ENCODE measurements around the gene SLC30A2. TPM values are rescaled to one million over a fixed set of nuclear protein-coding genes. Genes with fewer than 3 reads are reported as not detected.

SLC30A2 gene
- total and polyA plus RNA-seq, 4 donors: under 0.01 to 0.12 (median 0.05) TPM; not detected in 1

GRCh38 chr1:26043765-26044164, 2.2 kb downstream of the SLC30A2 start:
- DNase-seq (ENCODE audit: low spot score): no peak
- Histone ChIP-seq H3K4me1 (ENCODE audit: control insufficient read depth in 4 of 4, insufficient read depth in 4 of 4, low read length in 3 of 4) (peaks cover 7 to 14% (median 9%) of the 10 kb centered on the region in 4 donors), H3K27ac (ENCODE audit: low read depth in 1 of 2, low read length in 2 of 2) (no peak overlapping the region), H3K4me3 (ENCODE audit: low read depth in 1 of 3, low read length in 3 of 3) (no peak overlapping the region), H3K27me3 (ENCODE audit: control insufficient read depth in 4 of 4, insufficient read depth in 4 of 4, low read length in 3 of 4) (peaks cover 0 to 17% (median 8%) of the 10 kb centered on the region in 4 donors), H3K9me3 (ENCODE audit: control insufficient read depth in 4 of 4, low read length in 3 of 4) (no peaks in the 10 kb centered on the region), H3K9ac (ENCODE audit: low read depth in 1 of 2, low read length in 2 of 2) (no peak overlapping the region), H3K36me3 (ENCODE audit: control insufficient read depth in 4 of 4, insufficient read depth in 3 of 4, low read depth in 1 of 4, low read length in 3 of 4) (no peaks in the 10 kb centered on the region)
- TF ChIP-seq SP1 (IDR thresholded peaks at IDR 0.05): no peak
- no peak for TF ChIP-seq NR2F2 (IDR thresholded peaks at IDR 0.05)
- no peak for TF ChIP-seq YY1 (IDR thresholded peaks at IDR 0.05)
- no peak for TF ChIP-seq REST (IDR thresholded peaks at IDR 0.05)
- no peak for TF ChIP-seq TAF1 (conservative IDR thresholded peaks at IDR 0.05)
- TF ChIP-seq EGR1 (IDR thresholded peaks at IDR 0.05; ENCODE audit: low read depth in 2 of 2): no peak
- no peak for TF ChIP-seq JUND (IDR thresholded peaks at IDR 0.05)
- no peak for TF ChIP-seq ZBTB33 (IDR thresholded peaks at IDR 0.05)
- TF ChIP-seq HNF4G (IDR thresholded peaks at IDR 0.05): no peak
- 85% methylated on average over 2 of the region's 2 CpGs for WGBS

GRCh38 chr1:26041978-26042377, 3.9 kb downstream of the SLC30A2 start:
- peaks cover 0 to 15% (median 6%) of the 10 kb centered on the region in 4 donors for H3K27me3 ChIP-seq (ENCODE audit: control insufficient read depth in 4 of 4, insufficient read depth in 4 of 4, low read length in 3 of 4)
- H3K4me3 ChIP-seq (ENCODE audit: low read depth in 1 of 3, low read length in 3 of 3): no peak overlapping the region
- H3K27ac ChIP-seq (ENCODE audit: low read depth in 1 of 2, low read length in 2 of 2): no peak overlapping the region
- WGBS: 71% methylated on average over 4 of the region's 4 CpGs
- H3K9ac ChIP-seq (ENCODE audit: low read depth in 1 of 2, low read length in 2 of 2): no peak overlapping the region
- TF ChIP-seq SP1 (IDR thresholded peaks at IDR 0.05): no peak
- TF ChIP-seq HNF4A (conservative IDR thresholded peaks at IDR 0.05): no peak
- TF ChIP-seq JUND (IDR thresholded peaks at IDR 0.05): no peak
- TF ChIP-seq GABPA (IDR thresholded peaks at IDR 0.05 in 1 of 2, conservative IDR thresholded peaks at IDR 0.05 in 1 of 2): no peak
- no peak for TF ChIP-seq MAX (IDR thresholded peaks at IDR 0.05)
- TF ChIP-seq TAF1 (conservative IDR thresholded peaks at IDR 0.05): no peak
- TF ChIP-seq YY1 (IDR thresholded peaks at IDR 0.05): no peak
- no peak for TF ChIP-seq EGR1 (IDR thresholded peaks at IDR 0.05; ENCODE audit: low read depth in 2 of 2)
- TF ChIP-seq RAD21 (IDR thresholded peaks at IDR 0.05): no peak
- TF ChIP-seq CTCF (IDR thresholded peaks at IDR 0.05; ENCODE audit: low read depth, low read length, missing input control): no peak
- TF ChIP-seq FOXA1 (IDR thresholded peaks at IDR 0.05): no peak
- no peak for TF ChIP-seq HNF4G (IDR thresholded peaks at IDR 0.05)
- no peak for TF ChIP-seq FOXA2 (IDR thresholded peaks at IDR 0.05)
- TF ChIP-seq REST (IDR thresholded peaks at IDR 0.05): no peak
- TF ChIP-seq RXRA (IDR thresholded peaks at IDR 0.05): no peak
- no peak for TF ChIP-seq ATF3 (IDR thresholded peaks at IDR 0.05)
- no peaks in the 10 kb centered on the region for H3K9me3 ChIP-seq (ENCODE audit: control insufficient read depth in 4 of 4, low read length in 3 of 4)
- DNase-seq (ENCODE audit: low spot score): no peak
- no peaks in the 10 kb centered on the region for H3K36me3 ChIP-seq (ENCODE audit: control insufficient read depth in 4 of 4, insufficient read depth in 3 of 4, low read depth in 1 of 4, low read length in 3 of 4)
- H3K4me1 ChIP-seq (ENCODE audit: control insufficient read depth in 4 of 4, insufficient read depth in 4 of 4, low read length in 3 of 4): peaks cover 7 to 14% (median 9%) of the 10 kb centered on the region in 4 donors
